GM21390 (cell line): ENCODE results near the gene VAT1L.
A peak's percentile ranks its signal among the peaks of the same experiment; 100 is the strongest.

Experiments used
- ATAC-seq: cut with Tn5 transposase; IDR thresholded peaks from one replicate; pipeline ENCODE4 v1.9.1; 2021; ENCODE audit not compliant: unreplicated experiment

Gene VAT1L, protein sequence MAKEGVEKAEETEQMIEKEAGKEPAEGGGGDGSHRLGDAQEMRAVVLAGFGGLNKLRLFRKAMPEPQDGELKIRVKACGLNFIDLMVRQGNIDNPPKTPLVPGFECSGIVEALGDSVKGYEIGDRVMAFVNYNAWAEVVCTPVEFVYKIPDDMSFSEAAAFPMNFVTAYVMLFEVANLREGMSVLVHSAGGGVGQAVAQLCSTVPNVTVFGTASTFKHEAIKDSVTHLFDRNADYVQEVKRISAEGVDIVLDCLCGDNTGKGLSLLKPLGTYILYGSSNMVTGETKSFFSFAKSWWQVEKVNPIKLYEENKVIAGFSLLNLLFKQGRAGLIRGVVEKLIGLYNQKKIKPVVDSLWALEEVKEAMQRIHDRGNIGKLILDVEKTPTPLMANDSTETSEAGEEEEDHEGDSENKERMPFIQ

DNA sequence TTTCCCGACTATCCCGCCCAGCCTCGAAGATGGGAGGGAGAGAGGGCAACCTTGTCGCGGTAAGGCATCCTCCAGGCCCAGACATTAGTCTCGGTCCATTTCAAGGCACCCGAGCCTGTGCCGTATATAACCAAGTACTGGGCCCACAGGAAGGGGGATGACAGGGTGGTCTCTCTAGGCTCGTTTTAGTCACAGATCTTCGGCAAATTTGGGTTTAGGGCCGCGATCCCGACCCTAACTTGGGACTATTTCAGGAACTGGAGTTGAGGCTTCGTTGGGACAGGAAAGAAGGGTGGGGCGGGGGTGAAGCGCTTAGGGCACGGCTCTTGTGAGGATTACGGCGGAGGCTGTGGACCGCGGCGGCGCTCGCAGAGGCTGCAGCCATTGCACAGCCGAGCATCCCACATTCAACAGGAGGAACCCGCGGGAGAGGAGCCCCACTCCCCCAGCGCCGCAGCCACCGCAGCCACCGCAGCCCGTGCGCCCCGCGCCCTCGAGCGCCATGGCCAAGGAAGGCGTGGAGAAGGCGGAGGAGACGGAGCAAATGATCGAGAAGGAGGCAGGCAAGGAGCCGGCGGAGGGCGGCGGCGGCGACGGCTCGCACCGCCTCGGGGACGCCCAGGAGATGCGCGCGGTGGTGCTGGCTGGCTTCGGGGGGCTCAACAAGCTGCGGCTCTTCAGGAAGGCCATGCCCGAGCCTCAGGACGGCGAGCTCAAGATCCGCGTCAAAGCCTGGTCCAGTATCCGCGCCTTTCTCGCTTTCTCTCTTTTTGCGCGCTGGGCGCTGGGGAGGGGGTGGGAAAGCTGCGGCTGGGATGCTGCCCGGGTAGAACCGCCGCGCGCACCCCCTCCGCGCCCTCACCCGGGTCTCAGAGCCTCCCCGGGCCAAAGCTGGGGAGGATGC, at the start of gene VAT1L:
TSS of gene VAT1L (plus strand) at position 384 of the 904 bp plus-strand sequence. CDS start at position 503, 119 bp downstream.
- peak; percentile 54 for ATAC-seq

GRCh38 chr16:77738706-77739558, 49.4 kb upstream of the VAT1L start:
- no peak for ATAC-seq

- ATAC-seq, result no peak
Measured at GRCh38 chr16:77739559-77739892, 48.8 kb upstream of the VAT1L start.

DNA sequence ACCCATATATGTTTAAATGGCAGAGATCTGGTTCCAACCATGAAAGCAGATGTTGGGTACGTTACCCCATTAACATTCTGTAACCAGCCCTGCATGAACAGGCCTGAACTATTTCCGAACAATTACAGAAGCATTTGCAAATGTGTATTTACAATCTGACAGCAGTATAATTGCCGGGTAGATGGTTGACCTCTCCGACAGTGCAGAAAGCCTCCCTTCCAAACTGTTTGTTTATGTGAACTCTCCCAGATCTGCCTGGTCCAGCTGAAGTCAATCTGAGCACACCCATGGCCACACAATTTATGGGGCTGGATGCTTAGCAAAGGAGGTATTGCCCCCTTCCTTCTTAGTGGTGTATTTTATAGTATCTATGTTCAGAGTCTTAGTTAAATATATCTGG, 44.2 kb upstream of the VAT1L start:
- no peak for ATAC-seq

DNA sequence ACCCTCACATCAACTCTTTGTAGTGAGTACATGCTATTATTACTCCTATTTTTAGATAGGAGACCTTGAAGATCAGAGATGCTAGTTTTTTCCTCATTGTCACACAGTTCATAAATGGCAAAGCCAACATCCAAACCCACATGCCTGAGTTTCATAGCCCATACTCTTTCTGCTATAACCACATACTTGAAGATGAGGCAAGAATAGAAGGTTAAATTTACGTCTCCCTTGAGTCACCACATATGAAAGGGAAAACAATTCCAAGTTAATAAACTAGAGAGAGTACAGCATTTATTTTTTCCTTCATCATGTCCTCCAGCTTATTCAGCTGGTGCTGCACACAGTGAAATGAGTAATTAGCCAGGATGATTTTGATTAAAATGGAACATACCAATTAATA, 42.4 kb upstream of the VAT1L start:
- ATAC-seq, result no peak

- no peak for ATAC-seq
Measured at GRCh38 chr16:77748421-77749005, 39.9 kb upstream of the VAT1L start.

DNA sequence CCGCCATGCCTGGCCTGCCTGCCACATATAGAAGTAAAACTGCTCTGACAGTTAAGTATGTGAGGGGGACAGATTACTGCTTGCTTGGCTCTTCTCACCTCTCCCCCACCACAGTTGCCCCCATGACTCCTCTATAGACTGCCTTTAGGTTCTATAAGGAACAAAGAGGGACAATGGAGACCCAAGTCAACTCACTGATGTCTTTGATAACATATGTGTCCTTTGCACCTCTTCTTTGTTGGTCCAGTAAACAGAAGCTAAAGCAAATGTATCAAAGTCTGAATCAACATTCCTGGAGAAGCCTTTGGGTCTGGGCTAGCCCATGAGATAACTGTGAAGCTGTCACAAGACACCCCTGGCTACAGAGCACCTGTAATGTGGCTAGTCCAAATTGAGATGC, 38.9 kb upstream of the VAT1L start:
- ATAC-seq, result no peak

DNA sequence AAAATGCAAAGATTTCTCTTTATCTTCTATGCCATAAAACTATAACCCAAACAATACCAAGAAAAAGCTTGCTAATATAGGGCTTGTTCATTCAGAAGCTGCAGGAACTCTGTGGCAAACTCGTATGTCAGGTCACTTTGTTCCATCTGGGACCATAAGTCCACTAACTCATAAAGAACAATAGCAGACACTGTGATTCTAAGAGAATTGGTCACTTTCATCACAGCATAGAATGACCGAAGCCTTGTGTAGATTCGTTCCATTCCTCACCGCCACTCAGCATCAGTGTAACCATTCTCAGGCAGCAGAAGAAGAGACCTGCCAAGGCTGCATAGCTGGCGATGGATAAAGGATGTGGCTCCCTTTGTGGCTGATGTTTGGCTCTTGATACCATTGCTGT, 30.3 kb upstream of the VAT1L start:
- ATAC-seq, result no peak

- ATAC-seq, result no peak
Measured at GRCh38 chr16:77758508-77758907, 29.9 kb upstream of the VAT1L start.

GRCh38 chr16:77759201-77759600, 29.2 kb upstream of the VAT1L start:
- ATAC-seq, result no peak

DNA sequence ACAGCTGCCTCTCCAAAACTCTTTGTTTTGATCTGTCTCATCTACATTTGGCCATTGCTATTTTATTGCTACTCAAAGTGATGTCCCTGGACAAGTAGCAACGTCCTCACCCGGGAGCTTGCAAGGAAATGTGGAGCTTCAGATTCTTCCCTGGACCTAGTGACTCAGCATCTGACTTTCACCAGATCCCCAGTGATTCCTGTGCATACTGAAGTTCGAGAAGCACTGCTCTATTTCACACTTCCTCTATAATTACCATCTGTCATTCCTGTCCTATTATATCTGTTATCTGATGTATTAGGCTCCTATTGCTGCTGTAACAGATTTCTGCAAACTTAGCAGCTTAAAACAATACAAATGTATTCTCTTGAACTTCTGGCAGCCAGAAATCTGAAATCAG, 28.5 kb upstream of the VAT1L start:
- ATAC-seq, result no peak

GRCh38 chr16:77760800-77761199, 27.6 kb upstream of the VAT1L start:
- ATAC-seq, result no peak

DNA sequence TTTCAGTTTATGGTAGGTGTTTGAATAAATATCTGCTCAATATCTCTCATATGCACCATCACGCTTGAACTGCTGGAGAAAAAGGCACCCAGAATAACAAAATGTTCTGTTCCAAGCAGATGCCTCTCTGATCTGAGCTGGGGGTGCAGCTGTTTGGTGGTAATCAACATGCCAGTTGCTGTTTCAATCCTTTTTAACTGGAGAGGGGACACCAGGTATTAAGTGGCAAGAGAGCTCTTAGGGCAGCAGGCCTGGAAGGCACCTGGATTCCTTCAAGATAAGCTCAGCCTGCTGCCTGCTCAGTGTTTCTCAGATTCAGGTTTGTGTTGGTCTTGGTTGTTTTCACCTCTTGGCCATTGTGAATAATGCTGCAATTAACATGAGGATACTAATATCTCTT, 27.2 kb upstream of the VAT1L start:
- no peak for ATAC-seq

DNA sequence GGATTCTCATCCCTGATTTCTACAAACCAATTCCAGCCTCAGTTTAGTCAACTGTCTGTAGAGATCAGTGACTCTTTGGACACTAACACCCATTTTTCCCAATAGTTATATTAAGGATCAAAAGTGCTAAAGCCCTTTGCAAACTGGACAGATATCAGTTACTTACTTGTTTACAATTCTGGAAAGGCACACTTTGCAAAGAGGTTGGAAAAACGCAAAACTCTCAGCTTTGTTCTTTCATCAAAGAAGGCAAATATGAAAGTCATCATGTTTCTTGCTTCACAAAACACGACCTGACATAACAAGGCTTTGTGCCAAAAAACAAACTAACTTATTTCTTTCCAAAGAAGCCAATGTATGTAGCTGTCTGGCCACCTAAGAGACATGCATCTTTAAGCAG, 26.1 kb upstream of the VAT1L start:
- no peak for ATAC-seq

DNA sequence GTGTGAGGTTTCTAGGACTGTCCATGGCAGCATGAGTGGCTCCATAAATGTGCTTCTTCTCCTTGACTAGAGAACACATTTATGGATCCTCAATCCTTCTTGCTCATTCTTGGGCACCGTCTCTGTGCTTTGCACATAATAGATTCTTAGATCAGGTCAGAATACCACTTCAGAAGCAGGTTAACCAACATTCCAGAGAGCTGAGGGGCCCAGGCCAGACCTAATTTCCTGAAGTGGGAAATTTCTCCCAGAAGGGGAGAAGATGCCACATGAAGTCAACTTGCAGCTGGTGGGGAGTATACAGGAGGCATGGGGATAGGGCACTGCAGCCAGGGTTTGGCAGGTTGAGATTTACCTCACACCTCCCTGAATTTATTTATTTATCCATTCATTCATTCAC, 24.4 kb upstream of the VAT1L start:
- no peak for ATAC-seq

DNA sequence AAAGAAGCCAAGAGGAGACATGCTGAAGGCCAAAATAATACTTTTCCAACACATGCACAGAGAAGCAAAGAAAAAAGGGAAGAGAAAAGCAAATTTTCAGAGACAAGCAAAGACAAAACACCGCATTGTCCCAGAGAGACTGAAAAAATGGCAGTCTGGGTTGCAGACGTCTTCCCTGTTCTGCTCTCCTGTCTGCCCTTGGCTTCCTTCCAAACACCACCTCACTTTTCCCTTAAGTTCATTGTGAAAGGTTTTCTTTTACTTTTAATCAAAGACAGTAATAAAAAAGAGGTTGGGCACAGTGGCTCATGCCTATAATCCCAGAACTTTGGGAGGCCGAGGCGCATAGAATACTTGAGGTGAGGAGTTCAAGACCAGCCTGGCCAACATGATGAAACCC, 21.2 kb upstream of the VAT1L start:
- ATAC-seq, result no peak

DNA sequence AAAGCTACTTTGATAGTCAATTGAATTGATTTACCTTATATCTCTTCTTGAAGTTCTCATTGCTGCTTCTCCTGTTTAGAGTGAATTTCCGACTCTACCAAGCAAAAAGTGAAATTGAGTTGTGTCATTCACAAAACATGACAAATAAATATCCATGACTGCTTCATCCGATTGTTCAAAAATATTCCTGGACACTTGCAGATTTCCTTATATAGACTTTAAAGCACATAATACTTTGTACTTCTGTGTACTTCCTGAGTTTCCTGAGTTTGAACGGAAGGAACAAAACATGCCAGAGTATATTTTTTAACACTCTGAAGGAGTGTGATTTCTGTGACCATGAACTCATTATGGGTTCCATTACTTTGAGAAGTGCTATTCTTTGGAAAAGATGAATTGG, 20.5 kb upstream of the VAT1L start:
- no peak for ATAC-seq

DNA sequence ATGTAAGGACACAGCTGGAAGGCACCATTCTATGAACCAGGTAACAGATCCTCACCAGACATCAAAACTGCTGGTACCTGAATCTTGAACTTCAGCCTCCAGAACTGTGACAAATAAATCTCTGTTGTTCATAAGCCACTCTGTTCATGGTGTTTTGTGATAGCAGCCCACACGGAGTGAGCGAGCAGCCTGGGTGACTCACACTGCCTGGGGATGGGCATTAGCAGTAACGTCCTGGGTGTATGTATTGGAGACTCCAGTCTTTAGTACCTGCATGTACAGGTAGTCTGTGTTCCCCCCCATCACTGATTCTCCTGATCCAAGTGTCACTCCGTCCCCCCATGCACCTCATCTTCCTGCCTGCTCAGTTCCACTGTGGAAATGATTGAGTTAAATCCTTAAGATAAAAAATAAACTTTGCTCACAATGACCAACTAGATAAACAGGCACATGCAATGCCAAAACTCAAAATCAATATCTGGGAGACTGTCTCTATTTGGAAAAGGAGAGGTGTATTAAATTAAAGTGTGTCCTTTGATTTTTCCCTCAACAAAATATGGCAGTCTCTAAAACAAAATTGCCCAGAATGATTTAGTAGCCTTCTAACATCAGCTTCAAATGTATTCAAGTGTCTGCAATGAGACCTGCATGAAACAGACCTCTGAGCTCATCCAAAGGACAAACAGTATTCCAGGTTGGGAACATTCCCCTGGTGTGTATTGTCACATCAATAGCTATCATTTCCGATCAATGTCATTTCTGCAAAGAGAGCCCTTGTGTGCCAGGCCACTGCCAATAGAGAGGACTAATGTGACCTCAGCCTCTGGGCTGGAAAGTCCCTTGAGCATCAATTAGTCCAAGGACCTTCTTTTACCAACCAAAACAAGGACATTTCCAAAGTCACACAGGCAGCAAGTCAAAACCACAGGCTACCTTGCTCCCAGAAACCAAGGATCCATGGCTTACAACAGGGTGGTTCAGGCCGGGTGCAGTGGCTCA, 12.2 kb upstream of the VAT1L start:
- no peak for ATAC-seq

GRCh38 chr16:77777745-77778144, 10.6 kb upstream of the VAT1L start:
- no peak for ATAC-seq

DNA sequence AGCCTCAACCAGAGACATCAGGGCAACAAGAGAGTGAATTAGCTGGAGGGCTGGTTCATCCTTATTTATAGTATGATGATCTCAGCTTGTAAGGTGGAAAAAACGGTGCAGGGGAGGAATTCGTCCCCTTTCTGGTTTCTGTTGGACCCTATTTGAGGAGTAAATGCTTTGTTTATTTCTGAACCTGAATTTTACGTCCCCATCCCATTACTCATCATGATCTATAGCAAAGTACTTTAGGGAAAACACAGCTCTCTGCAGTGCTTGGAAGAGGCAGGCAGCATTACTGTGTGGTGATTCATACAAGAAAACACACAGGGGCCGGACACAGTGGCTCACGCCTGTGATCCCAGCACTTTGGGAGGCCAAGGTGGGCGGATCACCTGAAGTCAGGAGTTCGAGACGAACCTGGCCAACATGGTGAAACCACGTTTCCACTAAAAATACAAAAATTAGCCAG, 8.0 kb upstream of the VAT1L start:
- no peak for ATAC-seq
